ENCODE data around the gene LTC4S.
A peak's percentile ranks its signal among the peaks of the same experiment; 100 is the strongest.

The LTC4S gene

GRCh38 chr5:179804555-179804947, 10.8 kb downstream of the LTC4S start:
- H3K36me3 ChIP-seq = peaks cover 23% of the 10 kb centered on the region
- H3K4me3 ChIP-seq = peak overlapping the region; percentile 85
- peak overlapping the region; percentile 95 for H3K4me2 ChIP-seq
- H3K9me3 ChIP-seq = no peaks in the 10 kb centered on the region
- H3K9ac ChIP-seq = peak overlapping the region; percentile 90
- TF ChIP-seq Cebpa-rat (IDR thresholded peaks at IDR 0.05) = no peak
- no peaks in the 10 kb centered on the region for H3K27me3 ChIP-seq
- H3K27ac ChIP-seq = peak overlapping the region; percentile 84
- peaks cover 61% of the 10 kb centered on the region for H3K4me1 ChIP-seq
- peaks cover 50% of the 10 kb centered on the region for H4K20me1 ChIP-seq

- H4K20me1 ChIP-seq = peaks cover 50% of the 10 kb centered on the region
- H3K4me3 ChIP-seq = peak overlapping the region; percentile 85
- peak overlapping the region; percentile 84 for H3K27ac ChIP-seq
- H3K4me2 ChIP-seq = peak overlapping the region; percentile 95
- TF ChIP-seq Cebpa-rat (IDR thresholded peaks at IDR 0.05) = no peak
- peaks cover 18% of the 10 kb centered on the region for H3K36me3 ChIP-seq
- H3K9me3 ChIP-seq = no peaks in the 10 kb centered on the region
- peak overlapping the region; percentile 90 for H3K9ac ChIP-seq
- H3K4me1 ChIP-seq = peaks cover 61% of the 10 kb centered on the region
- no peaks in the 10 kb centered on the region for H3K27me3 ChIP-seq
These were observed 11.3 kb downstream of the LTC4S start for GRCh38 chr5:179805070-179805528.

DNA sequence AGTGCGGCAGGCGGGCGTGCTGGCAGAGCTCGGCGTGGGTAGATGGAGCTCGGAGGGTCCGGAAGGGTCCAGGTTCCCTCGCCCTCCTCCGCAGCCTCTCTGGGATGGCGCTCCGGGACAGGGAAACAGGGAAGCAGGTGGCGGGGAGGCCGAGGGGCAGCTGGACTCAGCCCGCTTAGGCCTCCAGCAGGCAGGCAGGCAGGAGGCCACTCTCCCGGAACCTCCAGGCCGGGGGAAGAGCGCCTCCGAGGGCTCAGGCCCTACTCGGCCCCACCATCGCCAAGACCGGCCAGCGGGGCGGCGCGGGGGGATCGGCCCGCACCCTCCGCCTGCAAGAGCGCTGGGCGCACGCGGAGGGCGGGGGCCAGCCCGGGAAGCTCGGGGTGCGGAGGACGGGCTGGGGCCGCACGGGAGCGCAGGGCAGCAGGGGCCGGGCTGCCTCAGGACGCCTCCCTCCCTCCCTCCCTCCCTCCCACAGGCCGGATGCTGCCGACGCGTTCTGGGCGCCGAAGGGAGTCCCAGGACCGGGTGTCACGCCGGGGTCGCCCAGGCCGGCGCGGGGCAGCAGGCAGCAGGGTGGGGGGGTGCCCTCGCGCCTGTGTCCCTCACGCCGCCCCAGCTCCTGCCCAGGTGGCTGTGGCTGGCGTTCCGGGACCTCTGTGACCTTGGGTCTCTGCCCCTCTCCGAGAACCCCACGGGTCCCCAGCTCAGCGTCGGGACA, 11.9 kb downstream of the LTC4S start:
- H3K4me1 ChIP-seq = peaks cover 60% of the 10 kb centered on the region
- no peaks in the 10 kb centered on the region for H3K27me3 ChIP-seq
- H3K36me3 ChIP-seq = peaks cover 12% of the 10 kb centered on the region
- peak overlapping the region; percentile 84 for H3K27ac ChIP-seq
- peak overlapping the region; percentile 90 for H3K9ac ChIP-seq
- peak overlapping the region; percentile 95 for H3K4me2 ChIP-seq
- H4K20me1 ChIP-seq = peaks cover 49% of the 10 kb centered on the region
- peak overlapping the region; percentile 85 for H3K4me3 ChIP-seq
- peaks cover under 1% of the 10 kb centered on the region; the same call in 1 of the 2 replicates for H3K9me3 ChIP-seq
- TF ChIP-seq Cebpa-rat (IDR thresholded peaks at IDR 0.05) = no peak

DNA sequence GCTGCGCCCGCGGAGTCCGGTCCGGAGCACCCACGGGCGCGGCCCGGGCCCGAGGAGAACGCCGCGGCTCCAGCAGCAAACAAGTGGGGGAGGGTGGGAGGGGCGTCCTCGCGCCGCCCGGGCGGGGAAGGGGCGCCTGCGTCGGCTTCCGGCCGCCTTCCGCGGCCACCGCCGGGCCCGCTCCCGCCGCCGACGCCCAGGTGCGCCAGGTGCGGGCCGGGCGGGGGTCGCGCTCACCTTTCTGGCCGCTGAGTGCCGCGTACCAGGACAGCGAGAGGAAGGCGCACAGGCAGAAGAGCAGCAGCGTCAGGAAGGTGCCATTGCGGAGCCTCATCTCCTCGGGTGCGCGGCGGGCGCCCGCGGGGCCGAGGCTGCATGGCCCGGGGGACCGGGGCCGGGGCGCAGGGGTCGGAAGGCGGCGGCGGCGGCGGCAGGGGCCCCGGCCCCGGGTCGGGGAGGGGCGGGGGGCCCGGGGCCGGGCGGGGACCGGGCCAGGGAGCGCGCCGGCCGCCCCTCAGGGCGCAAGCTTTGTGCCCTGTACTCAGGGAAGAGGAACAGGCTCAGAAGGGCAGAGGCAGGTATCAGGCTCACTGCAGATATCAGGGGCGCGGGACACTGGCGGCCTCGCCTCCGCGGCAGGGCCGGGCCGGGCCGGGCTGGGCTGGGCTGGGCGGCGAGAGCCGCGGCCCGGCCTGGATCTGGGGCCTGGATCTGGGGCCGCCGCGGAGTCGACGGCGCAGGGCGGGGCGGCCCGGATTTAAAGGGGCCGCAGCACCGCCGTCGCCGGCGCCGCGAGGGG, 12.7 kb downstream of the LTC4S start, which contains the start of gene MGAT4B:
Gene MGAT4B (minus strand): TSS at position 617 of the 799 bp plus-strand sequence. CDS start 283 bp downstream, at position 334.
- Histone ChIP-seq H3K4me2 (peak within 1 kb of the TSS; percentile 95), H3K9ac (peak within 1 kb of the TSS; percentile 90), H3K27me3 (no peaks in the 10 kb centered on the region), H3K27ac (peak within 1 kb of the TSS; percentile 84), H4K20me1 (peaks cover 41% of the 10 kb centered on the region), H3K4me1 (peaks cover 53% of the 10 kb centered on the region), H3K36me3 (peaks cover 7% of the 10 kb centered on the region), H3K9me3 (peaks cover 5% of the 10 kb centered on the region; the same call in 1 of the 2 replicates), H3K4me3 (peak within 1 kb of the TSS; percentile 85)
- no peak for TF ChIP-seq Cebpa-rat (IDR thresholded peaks at IDR 0.05)

- no peak overlapping the region for H3K4me3 ChIP-seq
- peaks cover 14% of the 10 kb centered on the region; the same call in 1 of the 2 replicates for H4K20me1 ChIP-seq
- H3K4me1 ChIP-seq = peaks cover 20% of the 10 kb centered on the region
- TF ChIP-seq Cebpa-rat (IDR thresholded peaks at IDR 0.05) = no peak
- H3K36me3 ChIP-seq = peaks cover 45% of the 10 kb centered on the region
- no peak overlapping the region for H3K4me2 ChIP-seq
- no peak overlapping the region for H3K9ac ChIP-seq
- H3K27me3 ChIP-seq = peaks cover 20% of the 10 kb centered on the region
- H3K27ac ChIP-seq = no peak overlapping the region
- peaks cover 5% of the 10 kb centered on the region; the same call in 1 of the 2 replicates for H3K9me3 ChIP-seq
These were observed 18.5 kb downstream of the LTC4S start for GRCh38 chr5:179812135-179812825.

GRCh38 chr5:179812997-179813607, 19.3 kb downstream of the LTC4S start:
- Histone ChIP-seq H4K20me1 (peaks cover 14% of the 10 kb centered on the region; the same call in 1 of the 2 replicates), H3K27me3 (peaks cover 28% of the 10 kb centered on the region), H3K4me1 (peaks cover 22% of the 10 kb centered on the region), H3K27ac (no peak overlapping the region), H3K4me3 (no peak overlapping the region), H3K9me3 (peaks cover 5% of the 10 kb centered on the region; the same call in 1 of the 2 replicates), H3K36me3 (peaks cover 45% of the 10 kb centered on the region), H3K4me2 (no peak overlapping the region), H3K9ac (no peak overlapping the region)
- no peak for TF ChIP-seq Cebpa-rat (IDR thresholded peaks at IDR 0.05)

GRCh38 chr5:179814090-179814489, 20.3 kb downstream of the LTC4S start:
- Histone ChIP-seq H4K20me1 (peaks cover 14% of the 10 kb centered on the region; the same call in 1 of the 2 replicates), H3K4me2 (no peak overlapping the region), H3K4me1 (peaks cover 27% of the 10 kb centered on the region), H3K9ac (0 out of 2 replicates have a peak overlapping the region, but pooled peaks have one; percentile 29), H3K4me3 (no peak overlapping the region), H3K36me3 (peaks cover 45% of the 10 kb centered on the region), H3K27me3 (peaks cover 34% of the 10 kb centered on the region), H3K27ac (no peak overlapping the region), H3K9me3 (peaks cover 5% of the 10 kb centered on the region; the same call in 1 of the 2 replicates)
- no peak for TF ChIP-seq Cebpa-rat (IDR thresholded peaks at IDR 0.05)

DNA sequence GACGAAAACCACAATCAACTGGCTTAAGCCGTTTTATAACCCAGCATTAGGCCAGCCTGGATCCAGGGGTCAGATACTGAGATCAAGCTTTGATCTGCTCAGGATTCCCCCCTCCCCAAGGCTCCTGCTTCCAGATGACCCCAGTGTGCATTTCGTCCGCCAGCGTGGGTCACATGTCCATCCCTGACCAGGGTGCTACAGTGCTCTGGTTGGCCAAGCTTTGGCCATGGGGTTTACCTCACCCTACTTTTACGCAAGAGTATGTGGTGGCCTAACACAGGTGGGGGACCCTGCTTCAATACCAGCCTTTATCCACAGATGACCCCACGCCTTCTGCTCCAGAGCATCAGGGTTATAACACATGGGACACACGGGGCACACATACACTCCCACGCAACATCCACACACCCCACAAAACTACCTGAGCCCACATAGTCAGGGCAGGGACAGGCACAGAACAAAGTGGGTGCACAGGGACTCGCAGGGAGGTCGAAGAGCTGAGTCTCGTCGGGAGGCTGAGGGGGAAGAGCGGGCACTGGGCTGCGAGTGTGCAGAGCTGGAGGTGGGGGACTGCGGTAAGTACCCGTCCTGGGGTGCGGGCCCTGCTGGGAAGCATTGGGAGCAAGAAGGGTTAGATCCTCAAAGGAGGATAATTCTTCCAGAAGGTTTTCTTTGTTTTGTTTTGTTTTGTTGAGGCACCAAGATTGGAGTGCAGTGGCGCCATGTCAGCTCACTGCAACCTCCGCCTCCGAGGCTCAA, 21.9 kb downstream of the LTC4S start:
- Histone ChIP-seq H3K27me3 (peaks cover 34% of the 10 kb centered on the region), H3K4me1 (peaks cover 42% of the 10 kb centered on the region), H3K9me3 (peaks cover 4% of the 10 kb centered on the region; the same call in 1 of the 2 replicates), H3K4me3 (no peak overlapping the region), H3K4me2 (no peak overlapping the region), H3K9ac (no peak overlapping the region), H4K20me1 (peaks cover 14% of the 10 kb centered on the region; the same call in 1 of the 2 replicates), H3K27ac (no peak overlapping the region), H3K36me3 (peaks cover 45% of the 10 kb centered on the region)
- no peak for TF ChIP-seq Cebpa-rat (IDR thresholded peaks at IDR 0.05)

All from BLaER1 (cell line).